ENCODE data around the gene PKNOX2.
A peak's percentile ranks its signal among the peaks of the same experiment; 100 is the strongest.

Gene PKNOX2

GRCh38 chr11:125303694-125304093 lies 139.1 kb downstream of the PKNOX2 start:
- no peak for TF ChIP-seq FOXP2 (optimal IDR thresholded peaks at IDR 0.05; ENCODE audit: borderline replicate concordance, extremely low read depth, extremely low read length, insufficient read depth)
- no peak for TF ChIP-seq SIN3A (IDR thresholded peaks at IDR 0.05; ENCODE audit: borderline replicate concordance, insufficient read depth, low read length)
- TF ChIP-seq TAF1 (IDR thresholded peaks at IDR 0.05; ENCODE audit: borderline replicate concordance, insufficient read depth, low read length): no peak
- no peak for TF ChIP-seq REST (IDR thresholded peaks at IDR 0.05; ENCODE audit: insufficient read depth in 1 of 2, low read depth in 2 of 2, low read length in 2 of 2)
- TF ChIP-seq POLR2AphosphoS5 (IDR thresholded peaks at IDR 0.05; ENCODE audit: low read depth, low read length): no peak

- TF ChIP-seq POLR2AphosphoS5 (IDR thresholded peaks at IDR 0.05; ENCODE audit: low read depth, low read length): no peak
- TF ChIP-seq FOXP2 (optimal IDR thresholded peaks at IDR 0.05; ENCODE audit: borderline replicate concordance, extremely low read depth, extremely low read length, insufficient read depth): no peak
- TF ChIP-seq REST (IDR thresholded peaks at IDR 0.05; ENCODE audit: insufficient read depth in 1 of 2, low read depth in 2 of 2, low read length in 2 of 2): no peak
- no peak for TF ChIP-seq TAF1 (IDR thresholded peaks at IDR 0.05; ENCODE audit: borderline replicate concordance, insufficient read depth, low read length)
- no peak for TF ChIP-seq SIN3A (IDR thresholded peaks at IDR 0.05; ENCODE audit: borderline replicate concordance, insufficient read depth, low read length)
These were observed 139.6 kb downstream of the PKNOX2 start for GRCh38 chr11:125304136-125304535.

GRCh38 chr11:125304876-125305275 lies 140.3 kb downstream of the PKNOX2 start:
- TF ChIP-seq FOXP2 (optimal IDR thresholded peaks at IDR 0.05; ENCODE audit: borderline replicate concordance, extremely low read depth, extremely low read length, insufficient read depth): no peak
- TF ChIP-seq REST (IDR thresholded peaks at IDR 0.05; ENCODE audit: insufficient read depth in 1 of 2, low read depth in 2 of 2, low read length in 2 of 2): no peak
- TF ChIP-seq TAF1 (IDR thresholded peaks at IDR 0.05; ENCODE audit: borderline replicate concordance, insufficient read depth, low read length): no peak
- no peak for TF ChIP-seq POLR2AphosphoS5 (IDR thresholded peaks at IDR 0.05; ENCODE audit: low read depth, low read length)
- no peak for TF ChIP-seq SIN3A (IDR thresholded peaks at IDR 0.05; ENCODE audit: borderline replicate concordance, insufficient read depth, low read length)

- TF ChIP-seq SIN3A (IDR thresholded peaks at IDR 0.05; ENCODE audit: borderline replicate concordance, insufficient read depth, low read length) (no peak), POLR2AphosphoS5 (IDR thresholded peaks at IDR 0.05; ENCODE audit: low read depth, low read length) (no peak), FOXP2 (optimal IDR thresholded peaks at IDR 0.05; ENCODE audit: borderline replicate concordance, extremely low read depth, extremely low read length, insufficient read depth) (no peak), REST (IDR thresholded peaks at IDR 0.05; ENCODE audit: insufficient read depth in 1 of 2, low read depth in 2 of 2, low read length in 2 of 2) (no peak), TAF1 (IDR thresholded peaks at IDR 0.05; ENCODE audit: borderline replicate concordance, insufficient read depth, low read length) (no peak)
These were observed 140.8 kb downstream of the PKNOX2 start for GRCh38 chr11:125305345-125305744.

- TF ChIP-seq TAF1 (IDR thresholded peaks at IDR 0.05; ENCODE audit: borderline replicate concordance, insufficient read depth, low read length) (no peak), REST (IDR thresholded peaks at IDR 0.05; ENCODE audit: insufficient read depth in 1 of 2, low read depth in 2 of 2, low read length in 2 of 2) (no peak), POLR2AphosphoS5 (IDR thresholded peaks at IDR 0.05; ENCODE audit: low read depth, low read length) (0 out of 2 replicates have a peak, but pooled peaks have one; percentile 3)
These were observed 141.9 kb downstream of the PKNOX2 start for GRCh38 chr11:125306476-125306875.
